Peyer's patch (tissue), 4 donors: ENCODE measurements around the gene SDC4.

Experiments used
- POLR2A ChIP-seq, 2 donors: fragments of 450-650 bp; IDR thresholded peaks; one replicate each; pipeline ENCODE4 v1.5.1; 2017; ENCODE audit warnings: antibody characterized with exemption in 2 of 2, mild to moderate bottlenecking in 2 of 2, moderate library complexity in 2 of 2
- TF ChIP-seq, protein P1 (sequence below), 6 experiments: fragments of 450-650 bp in 4 of 6; fragments of 200-600 bp in 2 of 6; sonication (generic) in 1 of 6; IDR thresholded peaks; one replicate each; pipeline ENCODE4 v1.5.1; 2017 to 2019; ENCODE audit warnings: antibody characterized with exemption in 6 of 6, mild to moderate bottlenecking in 3 of 6, moderate library complexity in 1 of 6

DNA sequence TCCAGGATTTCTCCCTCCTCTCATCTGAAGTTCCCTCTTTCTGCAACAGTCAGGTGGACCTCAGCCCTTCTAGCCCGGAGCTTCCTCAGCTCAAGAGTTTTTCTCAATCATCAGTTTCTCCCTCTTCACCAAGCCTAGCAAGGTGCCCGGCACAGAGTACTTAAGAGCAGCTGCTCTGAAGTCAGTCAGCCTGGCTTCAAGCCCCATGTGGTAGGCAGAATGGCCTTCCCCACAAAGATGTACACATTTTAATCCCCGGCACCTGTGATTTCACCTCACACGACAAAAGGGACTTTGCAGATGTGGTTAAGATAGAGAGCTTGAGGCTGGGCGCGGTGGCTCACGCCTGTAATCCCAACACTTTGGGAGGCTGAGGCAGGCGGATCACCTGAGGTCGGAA, 56.7 kb downstream of the SDC4 start:
- TF ChIP-seq, protein P1, sequence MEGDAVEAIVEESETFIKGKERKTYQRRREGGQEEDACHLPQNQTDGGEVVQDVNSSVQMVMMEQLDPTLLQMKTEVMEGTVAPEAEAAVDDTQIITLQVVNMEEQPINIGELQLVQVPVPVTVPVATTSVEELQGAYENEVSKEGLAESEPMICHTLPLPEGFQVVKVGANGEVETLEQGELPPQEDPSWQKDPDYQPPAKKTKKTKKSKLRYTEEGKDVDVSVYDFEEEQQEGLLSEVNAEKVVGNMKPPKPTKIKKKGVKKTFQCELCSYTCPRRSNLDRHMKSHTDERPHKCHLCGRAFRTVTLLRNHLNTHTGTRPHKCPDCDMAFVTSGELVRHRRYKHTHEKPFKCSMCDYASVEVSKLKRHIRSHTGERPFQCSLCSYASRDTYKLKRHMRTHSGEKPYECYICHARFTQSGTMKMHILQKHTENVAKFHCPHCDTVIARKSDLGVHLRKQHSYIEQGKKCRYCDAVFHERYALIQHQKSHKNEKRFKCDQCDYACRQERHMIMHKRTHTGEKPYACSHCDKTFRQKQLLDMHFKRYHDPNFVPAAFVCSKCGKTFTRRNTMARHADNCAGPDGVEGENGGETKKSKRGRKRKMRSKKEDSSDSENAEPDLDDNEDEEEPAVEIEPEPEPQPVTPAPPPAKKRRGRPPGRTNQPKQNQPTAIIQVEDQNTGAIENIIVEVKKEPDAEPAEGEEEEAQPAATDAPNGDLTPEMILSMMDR (IDR thresholded peaks at IDR 0.05) = no peak
- TF ChIP-seq POLR2A (IDR thresholded peaks at IDR 0.05) = no peak
